GM12872 (cell line): Measurements from ENCODE around the gene ENTPD1.

Source experiments
- TF ChIP-seq, protein P1 (sequence below): IDR thresholded peaks from 3 replicates; pipeline ENCODE4 v1.5.1; 2011; ENCODE audit warnings: low read depth, mild to moderate bottlenecking, low read length, moderate library complexity; ENCODE audit not compliant: insufficient read depth

The ENTPD1 gene

DNA sequence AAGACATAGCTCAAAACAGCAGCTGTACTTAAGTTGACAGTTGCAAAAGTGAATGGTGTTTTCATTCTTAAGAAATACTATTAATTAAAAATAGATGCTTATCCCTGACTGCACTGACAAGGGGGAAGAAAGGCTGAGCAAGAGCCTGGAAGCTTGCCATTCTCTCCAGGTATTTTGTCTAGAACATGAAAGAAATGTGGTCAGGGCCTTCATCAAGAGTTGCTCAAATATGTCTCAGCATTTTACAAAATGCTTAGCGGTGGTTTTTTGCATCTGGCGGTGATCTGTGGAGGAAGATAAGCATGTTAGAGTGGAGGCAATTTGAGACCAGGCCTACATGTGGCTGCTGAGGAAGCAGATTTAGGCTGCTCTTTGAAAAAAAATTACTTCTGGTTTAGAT, 105.4 kb downstream of the ENTPD1 start:
- TF ChIP-seq, protein P1, sequence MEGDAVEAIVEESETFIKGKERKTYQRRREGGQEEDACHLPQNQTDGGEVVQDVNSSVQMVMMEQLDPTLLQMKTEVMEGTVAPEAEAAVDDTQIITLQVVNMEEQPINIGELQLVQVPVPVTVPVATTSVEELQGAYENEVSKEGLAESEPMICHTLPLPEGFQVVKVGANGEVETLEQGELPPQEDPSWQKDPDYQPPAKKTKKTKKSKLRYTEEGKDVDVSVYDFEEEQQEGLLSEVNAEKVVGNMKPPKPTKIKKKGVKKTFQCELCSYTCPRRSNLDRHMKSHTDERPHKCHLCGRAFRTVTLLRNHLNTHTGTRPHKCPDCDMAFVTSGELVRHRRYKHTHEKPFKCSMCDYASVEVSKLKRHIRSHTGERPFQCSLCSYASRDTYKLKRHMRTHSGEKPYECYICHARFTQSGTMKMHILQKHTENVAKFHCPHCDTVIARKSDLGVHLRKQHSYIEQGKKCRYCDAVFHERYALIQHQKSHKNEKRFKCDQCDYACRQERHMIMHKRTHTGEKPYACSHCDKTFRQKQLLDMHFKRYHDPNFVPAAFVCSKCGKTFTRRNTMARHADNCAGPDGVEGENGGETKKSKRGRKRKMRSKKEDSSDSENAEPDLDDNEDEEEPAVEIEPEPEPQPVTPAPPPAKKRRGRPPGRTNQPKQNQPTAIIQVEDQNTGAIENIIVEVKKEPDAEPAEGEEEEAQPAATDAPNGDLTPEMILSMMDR = no peak

DNA sequence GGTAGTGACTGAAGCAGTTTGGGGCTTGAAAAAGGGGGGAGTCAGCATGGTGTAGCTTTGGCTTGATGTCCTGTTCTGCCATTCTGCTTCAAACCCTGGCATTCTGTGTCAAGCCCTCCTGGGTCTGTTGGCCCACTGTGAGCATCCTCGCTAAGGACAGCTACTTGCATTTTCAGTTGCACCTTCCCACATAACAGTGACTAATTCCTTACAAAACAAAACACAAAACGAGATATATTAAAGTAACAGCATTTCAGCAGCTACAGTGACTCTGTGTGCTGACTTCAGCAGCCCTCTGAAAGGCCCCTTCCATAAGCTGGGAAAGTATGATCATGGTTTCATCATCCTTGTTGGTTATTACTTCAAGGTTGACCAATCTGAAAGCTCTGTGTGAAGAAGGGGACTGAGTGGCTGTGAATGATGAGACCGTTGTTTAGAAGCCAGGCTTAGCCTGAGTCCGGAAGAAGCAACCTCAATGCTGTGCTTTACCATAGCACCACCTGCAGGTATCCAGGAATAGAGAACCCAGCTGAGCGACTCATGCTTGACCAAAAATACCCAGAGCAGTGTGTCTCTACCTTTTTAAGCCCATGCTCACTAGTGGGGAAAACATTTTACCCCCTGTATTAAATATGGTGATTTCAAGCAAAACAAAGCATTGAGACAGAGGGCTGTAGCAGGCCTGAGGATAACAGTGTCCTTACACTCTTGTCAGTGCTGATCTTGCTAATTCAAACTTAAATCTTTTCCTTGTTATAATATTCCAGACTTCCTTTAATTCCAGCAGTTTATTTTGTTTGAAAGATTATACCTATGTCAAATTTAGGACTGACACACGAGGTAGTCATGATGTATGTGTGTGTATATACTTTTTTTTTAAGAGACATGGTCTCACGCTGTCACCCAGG, 109.2 kb downstream of the ENTPD1 start:
- TF ChIP-seq, protein P1 = peak; percentile 82

DNA sequence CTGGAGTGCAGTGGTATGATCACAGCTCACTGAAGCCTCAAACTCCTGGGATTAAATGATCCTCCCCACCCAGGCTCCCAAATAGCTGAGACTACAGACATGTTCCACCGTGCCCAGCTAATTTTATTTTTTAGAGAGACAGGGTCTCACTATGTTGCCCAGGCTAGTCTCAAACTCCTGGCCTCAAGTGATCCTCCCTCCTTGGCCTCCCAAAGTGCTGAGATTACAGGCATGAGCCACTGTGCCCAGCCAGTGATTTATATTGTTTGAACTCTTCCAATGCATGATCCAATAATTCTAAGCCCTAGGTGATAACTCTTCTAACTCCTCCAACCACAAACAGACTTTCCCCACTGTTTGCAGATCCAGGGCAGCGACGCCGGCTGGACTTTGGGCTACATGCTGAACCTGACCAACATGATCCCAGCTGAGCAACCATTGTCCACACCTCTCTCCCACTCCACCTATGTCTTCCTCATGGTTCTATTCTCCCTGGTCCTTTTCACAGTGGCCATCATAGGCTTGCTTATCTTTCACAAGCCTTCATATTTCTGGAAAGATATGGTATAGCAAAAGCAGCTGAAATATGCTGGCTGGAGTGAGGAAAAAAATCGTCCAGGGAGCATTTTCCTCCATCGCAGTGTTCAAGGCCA, 110.0 kb downstream of the ENTPD1 start:
- TF ChIP-seq, protein P1 = no peak

DNA sequence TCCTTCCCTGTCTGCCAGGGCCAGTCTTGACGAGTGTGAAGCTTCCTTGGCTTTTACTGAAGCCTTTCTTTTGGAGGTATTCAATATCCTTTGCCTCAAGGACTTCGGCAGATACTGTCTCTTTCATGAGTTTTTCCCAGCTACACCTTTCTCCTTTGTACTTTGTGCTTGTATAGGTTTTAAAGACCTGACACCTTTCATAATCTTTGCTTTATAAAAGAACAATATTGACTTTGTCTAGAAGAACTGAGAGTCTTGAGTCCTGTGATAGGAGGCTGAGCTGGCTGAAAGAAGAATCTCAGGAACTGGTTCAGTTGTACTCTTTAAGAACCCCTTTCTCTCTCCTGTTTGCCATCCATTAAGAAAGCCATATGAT, 110.5 kb downstream of the ENTPD1 start:
- TF ChIP-seq, protein P1 = no peak

DNA sequence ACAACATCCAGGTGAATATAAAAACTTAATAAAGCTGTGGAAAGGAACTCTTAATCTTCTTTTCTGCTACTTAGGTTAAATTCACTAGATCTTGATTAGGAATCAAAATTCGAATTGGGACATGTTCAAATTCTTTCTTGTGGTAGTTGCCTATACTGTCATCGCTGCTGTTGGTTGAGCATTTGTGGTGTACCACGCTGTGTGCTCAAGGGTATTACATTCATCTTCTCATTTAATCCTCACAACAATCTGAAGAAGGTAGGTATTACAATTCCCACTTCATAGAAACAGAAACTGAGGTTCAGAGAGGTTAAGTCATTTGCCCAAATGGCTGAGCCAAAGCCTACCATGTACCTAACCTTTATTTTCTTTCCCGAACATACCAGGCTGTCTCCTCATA, 111.9 kb downstream of the ENTPD1 start:
- TF ChIP-seq, protein P1 = no peak

DNA sequence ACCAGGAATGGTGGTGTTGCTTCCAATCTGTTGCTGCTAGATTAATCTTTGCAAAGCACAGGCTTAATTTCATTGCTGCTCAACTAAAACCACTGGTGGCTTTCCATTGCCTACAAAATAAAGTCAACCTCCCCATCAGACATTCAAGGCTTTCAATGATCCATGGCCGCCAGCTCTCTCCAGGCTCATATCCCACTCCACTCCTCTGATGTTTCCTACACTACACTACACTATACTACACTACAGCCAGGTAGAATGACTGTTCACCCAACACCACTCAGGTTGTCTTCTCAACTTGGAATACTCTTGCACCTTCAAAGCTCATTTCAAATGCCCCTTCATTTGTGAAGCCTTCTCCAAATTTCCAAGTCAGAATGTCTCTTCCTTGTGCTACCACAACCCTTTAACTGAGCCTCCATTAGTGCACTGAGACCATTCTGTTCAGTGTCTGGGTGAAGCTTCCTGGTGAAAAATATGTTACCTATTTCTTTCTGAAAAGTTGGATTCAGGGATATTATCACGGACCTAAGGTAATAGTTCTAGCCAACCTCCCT, 116.3 kb downstream of the ENTPD1 start:
- TF ChIP-seq, protein P1 = no peak

DNA sequence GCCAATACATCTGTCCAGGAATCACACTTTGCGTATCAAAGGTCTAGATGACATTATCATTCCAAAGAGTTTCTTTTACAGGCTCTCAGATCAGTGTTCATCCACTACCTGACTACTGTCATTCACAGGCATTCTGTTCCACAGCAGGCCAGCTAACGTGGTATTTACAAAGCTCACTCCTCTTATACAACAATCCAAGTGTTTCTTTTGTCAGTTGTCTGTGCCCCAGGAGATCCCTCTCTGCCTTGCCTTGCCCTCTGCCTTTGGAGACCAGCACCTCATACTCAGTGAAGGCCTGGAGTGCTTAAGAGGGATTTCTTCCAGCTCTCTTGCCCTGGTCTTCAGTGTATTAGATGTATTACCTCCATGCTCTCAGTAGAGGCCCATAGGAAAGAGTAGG, 117.2 kb downstream of the ENTPD1 start:
- TF ChIP-seq, protein P1 = no peak
